MM.1S (cell line): ENCODE results near the gene ANKH.

Experiments used
- DNase-seq: peaks from one replicate; pipeline ENCODE4 v3.0.0-alpha.2; 2015
- H2AFZ ChIP-seq: fragments of 300-600 bp; sonication (generic); 2 replicates; pipeline ENCODE4 v1.6.0; 2016; ENCODE audit warnings: antibody characterized with exemption, low read length
- H3F3A ChIP-seq: fragments of 300-600 bp; sonication (generic); 2 replicates; pipeline ENCODE4 v1.6.1; 2016; ENCODE audit warnings: mild to moderate bottlenecking, antibody characterized with exemption, low read length, moderate library complexity, mixed read lengths; ENCODE audit not compliant: insufficient read depth
- H3K27ac ChIP-seq: fragments of 300-600 bp; sonication (generic); 2 replicates; pipeline ENCODE4 v1.5.1; 2016; ENCODE audit warnings: mild to moderate bottlenecking, low read length
- H3K27me3 ChIP-seq: fragments of 300-600 bp; sonication (generic); replicated peaks from 2 replicates; pipeline ENCODE4 v1.6.0; 2016; ENCODE audit warnings: low read length; ENCODE audit not compliant: insufficient read depth
- H3K36me3 ChIP-seq: fragments of 300-600 bp; sonication (generic); replicated peaks from 2 replicates; pipeline ENCODE4 v1.6.1; 2016; ENCODE audit warnings: mild to moderate bottlenecking, low read length, mixed read lengths; ENCODE audit not compliant: insufficient read depth
- H3K4me1 ChIP-seq: fragments of 300-600 bp; sonication (generic); 2 replicates; pipeline ENCODE4 v1.6.1; 2016; ENCODE audit warnings: low read length, mixed read lengths
- H3K4me2 ChIP-seq: fragments of 300-600 bp; sonication (generic); 2 replicates; pipeline ENCODE4 v1.6.0; 2016; ENCODE audit warnings: low read depth, low read length
- H3K4me3 ChIP-seq: fragments of 300-600 bp; sonication (generic); 2 replicates; pipeline ENCODE4 v1.5.1; 2016; ENCODE audit warnings: low read length, mixed read lengths
- H3K79me2 ChIP-seq: fragments of 300-600 bp; sonication (generic); 2 replicates; pipeline ENCODE4 v1.6.1; 2016; ENCODE audit warnings: mixed run types, low read length, mixed read lengths
- H3K9ac ChIP-seq: fragments of 300-600 bp; sonication (generic); 2 replicates; pipeline ENCODE4 v1.6.1; 2016; ENCODE audit warnings: low read length, mixed read lengths
- H3K9me2 ChIP-seq: fragments of 300-600 bp; sonication (generic); replicated peaks from 2 replicates; pipeline ENCODE4 v1.6.1; 2016; ENCODE audit warnings: mild to moderate bottlenecking, low read length, mixed read lengths; ENCODE audit not compliant: insufficient read depth
- H3K9me3 ChIP-seq: fragments of 300-600 bp; sonication (generic); replicated peaks from 2 replicates; pipeline ENCODE4 v1.6.1; 2016; ENCODE audit warnings: mild to moderate bottlenecking, low read length, mixed read lengths; ENCODE audit not compliant: insufficient read depth
- H4K20me1 ChIP-seq: fragments of 300-600 bp; sonication (generic); 2 replicates; pipeline ENCODE4 v1.6.1; 2016; ENCODE audit warnings: mild to moderate bottlenecking, low read length, moderate library complexity, mixed read lengths; ENCODE audit not compliant: insufficient read depth
- CTCF ChIP-seq: fragments of 300-600 bp; sonication (generic); IDR thresholded peaks from 2 replicates; pipeline ENCODE4 v1.5.1; 2016; ENCODE audit warnings: antibody characterized with exemption, low read length, mixed read lengths
- EZH2 ChIP-seq: fragments of 300-600 bp; sonication (generic); optimal IDR thresholded peaks from 2 replicates; pipeline ENCODE3; 2017; ENCODE audit warnings: low read depth, mild to moderate bottlenecking, antibody characterized with exemption, low read length, mixed read lengths
- EZH2phosphoT487 ChIP-seq: fragments of 300-600 bp; sonication (generic); IDR thresholded peaks from 2 replicates; pipeline ENCODE4 v1.6.1; 2018; ENCODE audit warnings: antibody characterized with exemption, low read length

The ANKH gene

GRCh38 chr5:14810928-14811572 lies 60.5 kb downstream of the ANKH start:
- Histone ChIP-seq H3K4me3 (peak overlapping the region; percentile 51; the same call in 1 of the 2 replicates), H3K9ac (no peak overlapping the region; the same call in 1 of the 2 replicates), H3K4me1 (peaks cover 20% of the 10 kb centered on the region), H3K79me2 (peaks cover 12% of the 10 kb centered on the region; the same call in 1 of the 2 replicates), H3K9me3 (no peaks in the 10 kb centered on the region), H3K4me2 (peak overlapping the region; percentile 82), H4K20me1 (no peaks in the 10 kb centered on the region), H3K27ac (peak overlapping the region; percentile 91; the same call in 1 of the 2 replicates), H2AFZ (no peak overlapping the region), H3K9me2 (no peaks in the 10 kb centered on the region), H3F3A (peaks cover 16% of the 10 kb centered on the region), H3K36me3 (no peaks in the 10 kb centered on the region), H3K27me3 (no peaks in the 10 kb centered on the region)
- TF ChIP-seq EZH2phosphoT487 (no peak), CTCF (no peak), EZH2 (no peak)
- DNase-seq: no peak

GRCh38 chr5:14810282-14810681 lies 61.3 kb downstream of the ANKH start:
- H4K20me1 ChIP-seq: no peaks in the 10 kb centered on the region
- H3K4me2 ChIP-seq: peak overlapping the region; percentile 82
- no peaks in the 10 kb centered on the region for H3K9me2 ChIP-seq
- TF ChIP-seq EZH2: no peak
- TF ChIP-seq CTCF: no peak
- no peak for TF ChIP-seq EZH2phosphoT487
- H3K27me3 ChIP-seq: no peaks in the 10 kb centered on the region
- no peaks in the 10 kb centered on the region for H3K36me3 ChIP-seq
- H2AFZ ChIP-seq: 0 out of 2 replicates have a peak overlapping the region, but pooled peaks have one; percentile 35
- peak overlapping the region; percentile 51 for H3K4me3 ChIP-seq
- peak overlapping the region; percentile 55 for H3K9ac ChIP-seq
- peak overlapping the region; percentile 91 for H3K27ac ChIP-seq
- H3K79me2 ChIP-seq: peaks cover 12% of the 10 kb centered on the region; the same call in 1 of the 2 replicates
- peak; percentile 12 for DNase-seq
- H3K9me3 ChIP-seq: no peaks in the 10 kb centered on the region
- H3F3A ChIP-seq: peaks cover 16% of the 10 kb centered on the region
- H3K4me1 ChIP-seq: peaks cover 20% of the 10 kb centered on the region

GRCh38 chr5:14809369-14810155 lies 62.0 kb downstream of the ANKH start:
- Histone ChIP-seq H3K9me2 (no peaks in the 10 kb centered on the region), H3K9ac (peak overlapping the region; percentile 55)

More at GRCh38 chr5:14809369-14810155, 62.0 kb downstream of the ANKH start:
- Histone ChIP-seq H3K79me2 (peaks cover 12% of the 10 kb centered on the region; the same call in 1 of the 2 replicates), H2AFZ (0 out of 2 replicates have a peak overlapping the region, but pooled peaks have one; percentile 35), H3K9me3 (no peaks in the 10 kb centered on the region), H3K27ac (peak overlapping the region; percentile 91), H3K36me3 (no peaks in the 10 kb centered on the region), H4K20me1 (no peaks in the 10 kb centered on the region), H3K4me2 (peak overlapping the region; percentile 82), H3K4me3 (peak overlapping the region; percentile 51), H3K4me1 (peaks cover 20% of the 10 kb centered on the region), H3K27me3 (no peaks in the 10 kb centered on the region), H3F3A (peaks cover 16% of the 10 kb centered on the region)
- TF ChIP-seq CTCF (no peak), EZH2phosphoT487 (no peak), EZH2 (no peak)
- DNase-seq: peak; percentile 91
